Suprapubic skin (tissue), 4 donors: ENCODE data around the gene IGSF11.

ENCODE experiments used
- CTCF ChIP-seq, 2 donors: fragments of 200-600 bp in 1 of 2; fragments of 450-650 bp in 1 of 2; sonication (generic) in 1 of 2; IDR thresholded peaks; one replicate each; pipeline ENCODE4 v1.5.1; 2016 to 2019; ENCODE audit warnings: antibody characterized with exemption in 2 of 2, mild to moderate bottlenecking in 1 of 2, moderate library complexity in 1 of 2
- POLR2A ChIP-seq, 2 donors: fragments of 450-650 bp; IDR thresholded peaks; one replicate each; pipeline ENCODE4 v1.6.1; 2017; ENCODE audit warnings: antibody characterized with exemption in 2 of 2, mild to moderate bottlenecking in 2 of 2, moderate library complexity in 2 of 2
- POLR2AphosphoS5 ChIP-seq, 3 donors: sonication (generic); formaldehyde crosslinking; IDR thresholded peaks; one replicate each; pipeline ENCODE4 v1.6.1; 2017; ENCODE audit warnings: antibody characterized with exemption in 3 of 3

- peak; percentile 41 to 59 for TF ChIP-seq CTCF (IDR thresholded peaks at IDR 0.05)
- TF ChIP-seq POLR2AphosphoS5 (IDR thresholded peaks at IDR 0.05): no peak
- no peak for TF ChIP-seq POLR2A (IDR thresholded peaks at IDR 0.05)
Observed at GRCh38 chr3:118882353-118882947, 152.2 kb downstream of the IGSF11 start.
